HT1080 (cell line): ENCODE data around the gene CEP192. TPM values are rescaled to one million over a fixed set of nuclear protein-coding genes. Genes with fewer than 3 reads are reported as not detected.

Experiments
- DNase-seq: peaks from one replicate; pipeline ENCODE4 v3.0.0-alpha.2; 2015; ENCODE audit warnings: low read depth
- total RNA-seq: library from RNA; depleted of rRNA; stranded (reverse); fragments of >200 nt; shearing (Covaris generic); gene quantifications from 2 replicates; pipeline ENCODE4 v1.2.3, GENCODE V29; 2014

Gene CEP192
- total RNA-seq, 1 experiment from 2014 or later = 22.9 TPM

DNA sequence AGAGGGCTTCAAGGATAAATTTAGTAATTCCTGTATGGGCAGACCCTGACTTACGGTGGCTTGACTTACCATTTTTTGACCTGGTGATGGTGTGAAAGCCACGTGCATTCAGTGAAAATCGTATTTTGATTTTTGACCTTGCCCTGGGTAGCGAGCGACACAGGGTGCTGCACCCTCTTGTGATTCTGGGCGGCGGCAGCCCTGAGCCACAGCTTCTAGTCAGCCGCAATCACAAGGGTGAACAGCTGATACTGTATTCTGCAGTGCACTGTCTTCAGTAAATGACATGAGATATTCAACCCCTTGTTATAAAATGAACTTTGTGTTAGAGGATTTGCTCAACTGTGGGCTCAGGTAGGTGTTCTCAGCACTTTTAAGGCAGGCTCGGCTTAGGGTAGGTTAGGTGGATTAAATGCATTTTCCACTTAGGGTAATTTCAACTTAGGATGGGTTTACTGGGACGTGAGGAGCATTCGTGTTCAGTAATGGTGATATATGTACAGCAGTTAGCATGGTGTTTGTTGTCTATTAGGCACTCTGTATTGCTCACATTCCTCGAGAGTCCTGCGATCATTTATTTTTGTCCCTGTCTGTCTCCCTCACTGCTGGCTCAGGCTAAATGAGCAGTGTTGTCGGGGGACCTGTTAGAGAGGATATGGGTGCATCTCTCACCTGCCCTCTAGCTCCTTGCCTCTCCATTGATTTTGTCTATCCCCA lies 109.9 kb downstream of the CEP192 start:
- DNase-seq = no peak

GRCh38 chr18:13101659-13102197 lies 110.6 kb downstream of the CEP192 start:
- no peak for DNase-seq

DNA sequence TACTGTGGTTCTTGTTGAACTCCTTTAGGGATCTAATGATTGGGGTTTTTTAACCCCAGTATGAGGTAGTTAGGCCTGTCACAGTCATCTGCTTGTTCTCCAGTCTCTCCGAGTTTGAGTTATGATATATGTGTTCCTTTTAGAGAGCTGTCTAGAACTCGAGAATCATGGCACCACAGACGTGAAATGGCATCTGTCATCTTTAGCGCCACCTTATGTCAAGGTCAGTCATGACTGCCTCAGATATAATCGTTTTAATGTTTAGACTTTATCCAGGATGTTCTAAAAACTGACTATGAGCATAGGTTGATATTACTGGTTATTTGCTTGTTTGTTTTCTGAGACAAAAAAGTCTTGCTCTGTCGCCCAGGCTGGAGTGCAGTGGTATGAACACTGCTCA lies 112.2 kb downstream of the CEP192 start:
- DNase-seq = no peak

DNA sequence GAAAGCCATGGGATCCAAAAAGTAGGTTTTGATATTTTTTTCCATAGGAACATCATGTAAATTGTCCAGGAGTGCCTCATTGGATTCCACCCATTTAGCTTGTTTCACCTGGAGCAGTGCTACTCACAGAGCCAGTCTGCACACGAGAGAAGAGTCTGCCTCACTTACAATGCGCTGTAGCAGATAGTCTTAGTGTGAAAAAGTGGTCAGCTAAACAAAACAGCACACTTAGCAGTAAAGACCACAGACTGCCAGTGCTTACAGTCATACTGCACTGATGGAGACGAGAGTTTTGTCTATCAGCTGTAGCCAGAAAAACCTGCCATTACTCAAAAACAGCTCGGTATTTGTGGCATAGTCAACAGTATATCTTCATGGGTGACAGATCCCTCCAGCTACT lies 113.9 kb downstream of the CEP192 start:
- DNase-seq = no peak

DNA sequence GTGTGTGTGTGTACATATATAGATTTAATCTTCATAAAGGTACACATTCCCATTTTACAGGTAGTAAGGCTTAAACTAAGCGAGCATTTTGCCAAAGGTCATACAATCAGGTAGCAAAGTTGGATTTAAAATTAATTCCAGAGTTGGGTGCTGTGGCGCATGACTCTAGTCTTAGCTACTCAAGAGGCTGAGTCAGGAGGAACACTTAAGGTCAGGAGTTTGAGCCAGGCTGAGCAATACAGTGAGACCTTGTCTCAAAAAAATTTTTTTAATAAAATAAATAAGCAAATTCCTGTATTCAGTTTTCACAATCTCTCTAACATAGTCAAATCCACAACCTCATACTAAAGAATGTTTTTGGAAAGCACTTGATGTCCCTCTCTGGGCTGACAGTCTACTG lies 115.9 kb downstream of the CEP192 start:
- DNase-seq = no peak

DNA sequence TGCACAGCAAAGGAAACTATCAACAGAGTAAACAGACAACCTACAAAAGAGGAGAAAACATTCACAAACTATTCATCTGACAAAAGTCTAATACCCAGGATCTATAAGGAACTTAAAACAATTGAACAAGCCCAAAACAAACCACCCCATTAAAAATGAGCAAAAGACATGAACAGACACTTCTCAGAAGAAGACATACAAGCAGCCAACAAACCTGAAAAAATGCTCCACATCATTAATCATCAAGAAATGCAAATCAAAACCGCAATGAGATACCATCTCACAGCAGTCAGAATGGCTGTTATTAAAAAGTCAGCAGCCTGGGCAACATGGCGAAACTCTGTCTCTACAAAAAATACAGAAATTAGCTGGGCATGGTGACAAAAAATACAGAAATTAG lies 117.2 kb downstream of the CEP192 start:
- no peak for DNase-seq

DNA sequence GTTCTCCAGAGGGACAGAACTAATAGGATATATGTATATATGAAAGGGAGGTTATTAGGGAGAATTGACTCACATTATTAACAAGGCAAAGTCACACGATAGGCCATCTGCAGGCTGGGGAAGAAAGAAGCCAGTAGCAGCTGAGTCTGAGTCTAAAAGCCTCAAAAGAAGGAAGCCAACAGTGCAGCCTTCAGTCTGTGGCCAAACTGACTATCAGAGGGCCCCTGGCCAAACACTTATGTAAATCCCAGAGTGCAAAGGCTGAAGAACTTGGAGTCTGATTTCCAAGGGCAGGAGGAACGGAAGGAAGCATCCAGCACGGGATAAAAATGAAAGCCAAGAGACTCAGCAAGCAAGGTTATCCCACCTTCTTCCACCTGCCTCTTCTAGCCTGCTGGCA lies 119.4 kb downstream of the CEP192 start:
- DNase-seq = no peak

DNA sequence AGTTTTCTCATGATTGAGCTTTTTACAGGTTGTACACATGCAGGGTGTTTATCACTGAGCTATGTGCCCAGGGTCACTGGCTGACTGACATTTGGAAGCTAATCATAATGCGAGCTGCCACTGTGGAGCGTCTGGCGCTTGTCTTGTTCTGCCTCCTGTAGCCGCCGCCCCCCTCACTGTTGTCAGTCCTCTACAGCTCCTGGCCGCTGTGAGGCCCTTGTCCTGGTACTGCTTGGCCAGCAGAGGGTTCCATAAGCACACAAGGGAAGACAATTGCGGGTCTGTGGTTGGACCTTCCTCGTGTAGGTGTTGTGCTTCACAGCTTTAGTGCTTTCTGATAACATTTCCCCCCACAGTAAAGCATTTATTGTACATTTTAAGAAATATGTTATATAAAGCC lies 121.8 kb downstream of the CEP192 start:
- DNase-seq = peak; percentile 21

DNA sequence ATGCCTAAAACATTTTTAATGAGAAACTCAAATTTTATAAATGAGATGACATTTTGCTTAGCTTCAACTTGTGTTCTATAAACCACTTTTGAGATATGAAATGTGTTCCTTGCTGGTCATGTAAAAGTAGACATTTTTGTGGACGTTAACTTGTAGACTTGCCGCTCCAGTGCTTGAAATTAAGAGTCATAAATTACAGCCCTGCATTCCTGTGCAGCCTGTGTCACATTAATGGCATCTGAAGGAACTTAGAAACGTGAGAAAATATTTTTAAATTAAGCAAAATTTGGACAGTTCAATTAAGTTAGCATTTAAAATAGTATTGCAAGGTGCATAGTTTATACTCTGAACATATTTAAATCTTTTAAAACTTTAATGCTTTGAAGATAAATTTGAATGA lies 129.1 kb downstream of the CEP192 start:
- DNase-seq = no peak

- DNase-seq = no peak
Measured at GRCh38 chr18:13120983-13121441, 129.8 kb downstream of the CEP192 start.

- no peak for DNase-seq
Measured at GRCh38 chr18:13124411-13124810, 133.2 kb downstream of the CEP192 start.

DNA sequence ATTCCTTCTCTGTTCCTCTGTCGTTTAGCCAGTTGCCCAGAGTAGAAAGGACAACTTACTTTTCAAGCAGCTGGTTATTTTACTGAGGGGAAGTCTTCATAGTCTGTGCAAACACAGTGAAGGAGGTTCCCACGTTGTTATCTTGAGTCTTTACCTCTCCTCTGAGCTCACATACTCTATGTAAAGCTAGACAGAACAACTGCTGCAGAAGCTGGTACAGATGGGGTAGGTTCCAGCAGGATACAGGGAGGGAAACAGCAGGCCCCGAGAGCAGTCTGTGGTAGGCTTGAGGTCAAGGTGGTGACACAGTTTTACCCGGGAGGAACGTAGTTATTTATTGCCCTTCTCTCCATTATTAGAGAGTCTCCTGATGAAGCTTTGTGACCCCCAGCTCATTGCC lies 134.0 kb downstream of the CEP192 start:
- no peak for DNase-seq

- no peak for DNase-seq
Measured at GRCh38 chr18:13126966-13127598, 135.9 kb downstream of the CEP192 start.

GRCh38 chr18:13131283-13131682 lies 140.1 kb downstream of the CEP192 start:
- DNase-seq = no peak

- no peak for DNase-seq
Measured at GRCh38 chr18:13134551-13135401, 143.6 kb downstream of the CEP192 start.

- no peak for DNase-seq
Measured at GRCh38 chr18:13136056-13136903, 145.1 kb downstream of the CEP192 start.

DNA sequence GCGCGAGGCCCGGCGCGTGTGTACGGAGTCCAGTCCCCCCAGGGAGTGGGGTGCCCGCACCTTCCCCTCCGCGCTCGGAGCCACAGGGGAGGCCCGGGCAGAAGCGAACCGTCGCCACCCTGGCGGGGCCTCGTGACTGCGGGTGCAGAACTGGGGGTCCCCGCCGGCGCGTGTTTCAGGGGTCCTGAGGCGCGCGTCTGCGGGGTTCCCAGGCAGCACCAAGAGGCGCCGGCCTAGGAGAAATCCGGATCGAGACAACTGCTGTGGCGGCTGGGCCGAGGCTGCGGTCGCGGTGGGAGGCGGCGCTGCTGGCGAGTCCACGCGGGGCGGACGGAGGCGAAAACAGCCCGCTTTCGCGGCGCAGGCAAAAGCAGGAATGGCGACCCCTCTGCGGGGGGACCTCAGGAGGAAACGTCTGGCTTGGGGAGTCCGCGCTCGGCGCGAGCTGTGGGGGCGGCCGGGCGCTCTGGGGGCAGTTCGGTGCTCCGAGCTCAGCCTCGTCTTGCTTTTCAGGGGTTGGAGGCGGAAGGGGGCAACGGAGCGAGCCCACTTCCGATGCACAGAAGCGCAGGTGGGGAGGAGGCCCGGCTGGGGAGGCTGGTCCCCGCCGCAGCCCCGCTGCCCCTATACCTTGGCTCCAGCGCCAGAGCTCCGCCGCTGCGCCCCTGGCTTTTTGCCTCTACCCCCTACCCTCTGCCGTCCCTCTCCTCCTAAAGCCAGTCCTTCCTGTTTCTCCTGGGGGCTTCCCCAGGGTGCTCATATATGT lies 145.9 kb downstream of the CEP192 start:
- no peak for DNase-seq

GRCh38 chr18:13137670-13138419 lies 146.7 kb downstream of the CEP192 start:
- DNase-seq = no peak

- no peak for DNase-seq
Measured at GRCh38 chr18:13138420-13139139, 147.4 kb downstream of the CEP192 start.
